Measurements from ENCODE around the gene IQCH.

GRCh38 chr15:67460521-67460920 is 205.9 kb downstream of the IQCH start:
- TF ChIP-seq REST (IDR thresholded peaks at IDR 0.05; ENCODE audit: insufficient read depth in 1 of 2, low read depth in 2 of 2, low read length in 2 of 2) (no peak), POLR2AphosphoS5 (IDR thresholded peaks at IDR 0.05; ENCODE audit: low read depth, low read length) (no peak), FOXP2 (optimal IDR thresholded peaks at IDR 0.05; ENCODE audit: borderline replicate concordance, extremely low read depth, extremely low read length, insufficient read depth) (no peak)

All from PFSK-1 (cell line).